SK-MEL-5 (cell line): ENCODE results near the gene FDCSP. TPM values are rescaled to one million over a fixed set of nuclear protein-coding genes. Genes with fewer than 3 reads are reported as not detected.
"Not testable (repeated sequence)": the region's sequence is repeated elsewhere in the genome, so short reads cannot be mapped to it uniquely, and the experiment has no call there.

Experiments
- DNase-seq: peaks from one replicate; pipeline ENCODE4 v3.0.0-alpha.2; 2016; ENCODE audit warnings: low read depth, low spot score
- in situ Hi-C: cut with HindIII; loops from 2 replicates; pipeline ENCODE4 v1.10.0; 2016; ENCODE audit warnings: low sequenced_read_pairs, high pct_unique_total_duplicates, low pct_unique_long_range_greater_than_20kb
- total RNA-seq: library from RNA; depleted of rRNA; stranded (reverse); fragments of >200 nt; shearing (Covaris generic); gene quantifications from 2 replicates; pipeline ENCODE4 v1.2.3, GENCODE V29; 2014; rRNA removed

The FDCSP gene
- total RNA-seq, 1 experiment from 2014 or later, result not detected

DNA sequence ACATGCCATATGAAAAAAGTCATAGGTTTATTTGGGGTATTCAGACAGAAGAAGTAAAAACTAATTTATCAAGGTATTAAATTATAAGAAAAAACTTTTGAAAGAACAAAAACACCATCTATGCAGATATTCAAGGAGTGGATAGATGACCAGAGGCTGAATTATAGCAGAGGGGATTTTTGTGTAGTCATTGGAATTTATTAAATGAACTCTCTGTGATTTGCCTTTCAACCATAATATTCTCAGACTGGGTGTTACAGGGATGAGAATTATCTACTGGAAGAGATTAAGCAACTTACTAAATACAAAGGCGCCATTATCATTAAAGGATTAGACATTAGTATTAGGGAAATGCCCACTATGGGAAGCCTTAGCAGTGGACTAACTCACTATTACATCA lies 9.4 kb upstream of the FDCSP start:
- in situ Hi-C loops, DNase-seq: not testable (repeated sequence)

DNA sequence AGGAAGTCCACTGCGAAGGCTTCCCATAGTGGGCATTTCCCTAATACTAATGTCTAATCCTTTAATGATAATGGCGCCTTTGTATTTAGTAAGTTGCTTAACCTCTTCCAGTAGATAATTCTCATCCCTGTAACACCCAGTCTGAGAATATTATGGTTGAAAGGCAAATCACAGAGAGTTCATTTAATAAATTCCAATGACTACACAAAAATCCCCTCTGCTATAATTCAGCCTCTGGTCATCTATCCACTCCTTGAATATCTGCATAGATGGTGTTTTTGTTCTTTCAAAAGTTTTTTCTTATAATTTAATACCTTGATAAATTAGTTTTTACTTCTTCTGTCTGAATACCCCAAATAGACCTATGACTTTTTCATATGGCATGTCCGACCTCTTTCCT lies 4.5 kb upstream of the FDCSP start:
- in situ Hi-C loops, DNase-seq: not testable (repeated sequence)

- in situ Hi-C loops, DNase-seq: not testable (repeated sequence)
These were observed 4.1 kb upstream of the FDCSP start for GRCh38 chr4:70221818-70222217.

DNA sequence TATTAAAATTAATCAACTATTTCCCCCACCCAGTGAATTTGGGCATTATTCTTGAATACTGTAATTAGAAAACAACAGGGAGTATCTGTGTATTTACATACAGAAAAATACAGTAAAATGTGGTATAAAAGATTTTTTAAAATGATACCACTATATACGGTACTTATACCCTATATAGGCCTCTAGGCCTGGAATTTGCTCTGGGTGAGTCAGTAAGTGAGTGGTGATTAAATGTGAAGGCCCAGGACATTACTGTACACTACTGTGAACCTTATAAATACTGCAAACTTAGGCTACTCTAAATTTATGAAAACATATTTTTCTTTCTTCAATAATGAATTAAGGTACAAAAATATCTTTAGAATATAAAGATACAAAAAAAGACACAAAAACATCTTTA lies 10.2 kb downstream of the FDCSP start:
- no peak for DNase-seq
- in situ Hi-C loops, result no loop called here

DNA sequence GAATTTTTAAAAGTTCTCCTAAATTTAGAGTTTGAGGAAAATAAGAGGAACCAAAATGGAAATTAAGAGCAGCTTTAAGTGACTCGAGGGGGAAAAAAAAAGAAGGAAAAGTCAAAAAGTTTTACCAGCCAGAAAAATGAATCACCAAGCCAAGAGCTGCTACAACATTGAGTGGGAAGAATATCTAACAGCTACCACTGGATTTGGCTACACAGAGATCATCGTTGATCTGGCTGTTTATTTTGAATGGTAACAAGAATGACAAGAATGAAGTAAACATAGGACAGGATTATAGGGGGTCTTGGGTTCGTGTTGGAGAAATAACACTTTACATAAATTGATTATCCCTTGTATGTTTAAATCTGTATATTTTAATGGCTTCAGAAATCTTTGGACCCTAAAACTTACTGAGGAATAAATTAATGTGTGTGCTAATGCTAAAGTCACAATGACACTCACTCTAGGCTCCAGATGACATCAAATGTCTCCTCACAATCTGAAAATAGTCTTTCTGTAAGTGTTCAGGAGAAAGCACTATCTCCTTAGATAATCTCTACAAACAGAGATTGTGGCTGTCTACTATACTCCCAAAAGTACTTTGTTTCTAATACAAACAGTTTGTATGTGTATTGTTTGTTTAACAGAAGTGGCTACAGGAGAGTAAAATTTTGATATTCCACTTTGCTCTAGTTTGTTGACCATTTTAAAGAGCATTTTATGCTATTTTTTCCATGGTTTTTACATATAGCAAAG lies 13.4 kb downstream of the FDCSP start:
- no peak for DNase-seq
- in situ Hi-C loops, result no loop called here

- DNase-seq, result no peak
- in situ Hi-C loops, result no loop called here
These were observed 14.1 kb downstream of the FDCSP start for GRCh38 chr4:70239884-70240591.

- in situ Hi-C loops, result not testable (repeated sequence)
These were observed 16.4 kb downstream of the FDCSP start, which contains the start of gene CSN3 for GRCh38 chr4:70242297-70242696. Gene CSN3, plus strand, starts transcription at chr4:70242597. Its CDS starts 2,223 bp downstream, at chr4:70244820.

GRCh38 chr4:70243091-70243490 lies 17.2 kb downstream of the FDCSP start:
- in situ Hi-C loops, result no loop called here
- no peak for DNase-seq

More at GRCh38 chr4:70242297-70242696, 16.4 kb downstream of the FDCSP start, which contains the start of gene CSN3:
- DNase-seq, result not testable (repeated sequence)

- DNase-seq, result no peak
- in situ Hi-C loops, result no loop called here
These were observed 25.5 kb downstream of the FDCSP start for GRCh38 chr4:70251250-70251944.

DNA sequence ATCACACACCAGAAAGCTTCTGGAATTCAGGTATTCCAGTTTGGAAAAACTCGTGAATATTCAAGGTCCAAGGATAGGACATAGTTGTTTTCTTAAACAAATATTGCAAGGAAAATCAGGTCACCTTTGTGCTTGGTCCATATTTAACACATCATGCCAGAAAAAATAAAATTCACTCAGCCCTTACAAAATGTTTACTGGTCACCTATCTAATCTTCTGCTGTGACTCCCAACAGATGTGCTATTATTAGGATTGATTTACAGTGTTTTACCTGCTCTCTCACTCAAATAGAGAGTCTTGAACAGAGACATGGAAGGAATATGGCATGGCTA lies 26.0 kb downstream of the FDCSP start:
- in situ Hi-C loops, result no loop called here
- no peak for DNase-seq

- peak; percentile 48 for DNase-seq
- in situ Hi-C loops, result no loop called here
These were observed 43.8 kb downstream of the FDCSP start for GRCh38 chr4:70269674-70270073.

GRCh38 chr4:70277121-70277520 lies 51.2 kb downstream of the FDCSP start:
- in situ Hi-C loops, result no loop called here

DNA sequence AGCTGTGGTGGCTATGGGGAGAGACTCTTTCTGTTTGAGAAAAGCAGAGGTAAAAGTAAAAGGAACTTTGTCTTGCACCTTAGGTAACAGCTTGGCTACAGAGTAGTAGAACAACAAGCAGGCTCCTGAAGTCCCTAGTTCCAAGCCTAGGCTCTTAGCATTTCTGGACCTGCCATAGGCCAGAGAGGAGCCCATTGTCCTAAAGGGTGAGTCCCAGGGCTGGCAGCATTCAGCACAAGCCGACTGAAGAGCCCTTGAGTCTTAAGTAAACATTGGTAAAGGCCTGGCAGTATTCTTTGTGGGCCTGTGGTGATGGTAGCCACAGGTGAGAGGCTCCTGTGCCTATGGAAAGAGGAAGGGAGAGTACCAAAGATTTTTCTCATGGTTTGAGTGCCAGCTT lies 54.6 kb downstream of the FDCSP start:
- in situ Hi-C loops, result no loop called here
- DNase-seq, result no peak

More at GRCh38 chr4:70277121-70277520, 51.2 kb downstream of the FDCSP start:
- peak; percentile 96 for DNase-seq

Other genes starting within 250 kb of the FDCSP start
- 1.1 and 1.6 TPM in 2 replicates for gene STATH, start 230.2 kb upstream of the FDCSP start, total RNA-seq
- 42.2 and 49.0 TPM in 2 replicates for gene HTN3, start 197.7 kb upstream of the FDCSP start, total RNA-seq
- 108 and 127 TPM in 2 replicates for gene HTN1, start 175.7 kb upstream of the FDCSP start, total RNA-seq
- gene PRR27, start 71.9 kb upstream of the FDCSP start, total RNA-seq, result not detected in 2 replicates
- gene ODAM, start 30.4 kb upstream of the FDCSP start, total RNA-seq, result not detected in 2 replicates
- gene CSN3, start 16.5 kb downstream of the FDCSP start, total RNA-seq, result not detected in 2 replicates
- not detected in 2 replicates for gene CABS1, start 108.9 kb downstream of the FDCSP start, total RNA-seq
- gene SMR3A, start 134.6 kb downstream of the FDCSP start, total RNA-seq, result not detected in 2 replicates
- gene SMR3B, start 157.0 kb downstream of the FDCSP start, total RNA-seq, result not detected in 2 replicates
- not detected in 2 replicates for gene OPRPN, start 171.8 kb downstream of the FDCSP start, total RNA-seq
- gene MUC7, start 246.1 kb downstream of the FDCSP start, total RNA-seq, result 0.69 TPM in 2 replicates